Mesenchymal stem cell (in vitro differentiated cells and primary cell): ENCODE results near the gene ELMOD1.

Experiments used
- DNase-seq: peaks from one replicate; pipeline ENCODE4 v3.0.0-alpha.2; 2013
- H2AFZ ChIP-seq: one replicate; pipeline ENCODE4 v1.6.1; 2013; ENCODE audit warnings: low read depth, mild to moderate bottlenecking, control low read depth, inconsistent platforms, low read length, moderate library complexity
- H2AK5ac ChIP-seq: 2 replicates; pipeline ENCODE4 v1.6.1; 2013; ENCODE audit warnings: low read length, moderate library complexity, mild to moderate bottlenecking, inconsistent platforms; ENCODE audit not compliant: severe bottlenecking
- H2BK120ac ChIP-seq: one replicate; pipeline ENCODE4 v1.6.1; 2013; ENCODE audit warnings: low read depth, mild to moderate bottlenecking, inconsistent platforms, low read length, moderate library complexity
- H2BK12ac ChIP-seq, 2 experiments: one replicate each; pipeline ENCODE4 v1.6.1; 2013; ENCODE audit warnings: inconsistent platforms in 2 of 2, low read length in 2 of 2, mild to moderate bottlenecking in 2 of 2, moderate library complexity in 2 of 2, control low read depth in 1 of 2
- H2BK15ac ChIP-seq: one replicate; pipeline ENCODE4 v1.6.1; 2013; ENCODE audit warnings: mild to moderate bottlenecking, low read depth, inconsistent platforms; ENCODE audit not compliant: poor library complexity, severe bottlenecking
- H2BK5ac ChIP-seq: 2 replicates; pipeline ENCODE4 v1.6.1; 2013; ENCODE audit warnings: low read depth, mild to moderate bottlenecking, low read length, control low read depth, inconsistent platforms; ENCODE audit not compliant: poor library complexity, severe bottlenecking
- H3K14ac ChIP-seq, 2 experiments: one replicate each; pipeline ENCODE4 v1.6.1; 2013; ENCODE audit warnings: inconsistent platforms in 2 of 2, low read length in 2 of 2, control low read depth in 1 of 2, mild to moderate bottlenecking in 1 of 2, moderate library complexity in 1 of 2
- H3K18ac ChIP-seq, 2 experiments: one replicate each; pipeline ENCODE4 v1.6.1; 2013; ENCODE audit warnings: inconsistent platforms in 2 of 2, low read length in 2 of 2, control low read depth in 1 of 2, low read depth in 1 of 2, mild to moderate bottlenecking in 1 of 2
- H3K23ac ChIP-seq, 2 experiments: one replicate each; pipeline ENCODE4 v1.6.1; 2013; ENCODE audit warnings: inconsistent platforms in 2 of 2, low read length in 2 of 2, mild to moderate bottlenecking in 2 of 2, moderate library complexity in 2 of 2, control low read depth in 1 of 2
- H3K27ac ChIP-seq: 2 replicates; pipeline ENCODE4 v1.5.1; 2013; ENCODE audit warnings: mild to moderate bottlenecking, moderate library complexity, low read length, control low read depth, inconsistent platforms; ENCODE audit not compliant: poor library complexity, severe bottlenecking
- H3K27me3 ChIP-seq, 2 experiments: 2 replicates each; pipeline versions ENCODE4 v1.6.1 to v1.7.0; 2013; ENCODE audit warnings: low read length in 2 of 2, mild to moderate bottlenecking in 2 of 2, moderate library complexity in 2 of 2, control low read depth in 1 of 2, inconsistent platforms in 1 of 2; ENCODE audit not compliant: control insufficient read depth in 1 of 2, insufficient read depth in 1 of 2
- H3K36me3 ChIP-seq, 2 experiments: 2 replicates each; pipeline versions ENCODE4 v1.6.1 to v1.7.0; 2013; ENCODE audit warnings: low read length in 2 of 2, control low read depth in 1 of 2, inconsistent platforms in 1 of 2, low read depth in 1 of 2, mild to moderate bottlenecking in 1 of 2; ENCODE audit not compliant: insufficient read depth in 2 of 2, control insufficient read depth in 1 of 2
- H3K4ac ChIP-seq, 2 experiments: one replicate each; pipeline ENCODE4 v1.6.1; 2013; ENCODE audit warnings: inconsistent platforms in 2 of 2, low read length in 2 of 2, mild to moderate bottlenecking in 2 of 2, moderate library complexity in 2 of 2, control low read depth in 1 of 2, low read depth in 1 of 2
- H3K4me1 ChIP-seq: 2 replicates; pipeline ENCODE4 v1.6.1; 2013; ENCODE audit warnings: low read depth, low read length, control low read depth; ENCODE audit not compliant: control insufficient read depth, insufficient read depth
- H3K4me2 ChIP-seq: 2 replicates; pipeline ENCODE4 v1.6.1; 2013; ENCODE audit warnings: low read length, mild to moderate bottlenecking, inconsistent platforms; ENCODE audit not compliant: poor library complexity, severe bottlenecking
- H3K4me3 ChIP-seq, 2 experiments: 2 replicates each; pipeline versions ENCODE4 v1.5.1 to v1.7.0; 2013; ENCODE audit warnings: low read length in 2 of 2, mild to moderate bottlenecking in 2 of 2, control low read depth in 1 of 2, low read depth in 1 of 2; ENCODE audit not compliant: insufficient read depth in 1 of 2
- H3K79me1 ChIP-seq: replicated peaks from 2 replicates; pipeline ENCODE4 v1.6.1; 2013; ENCODE audit warnings: mild to moderate bottlenecking, control low read depth, low read length, inconsistent platforms; ENCODE audit not compliant: poor library complexity, severe bottlenecking
- H3K9ac ChIP-seq: 2 replicates; pipeline ENCODE4 v1.7.0; 2013; ENCODE audit warnings: mild to moderate bottlenecking, low read length, moderate library complexity
- H3K9me3 ChIP-seq: 2 replicates; pipeline ENCODE4 v1.7.0; 2013; ENCODE audit warnings: mild to moderate bottlenecking, low read length; ENCODE audit not compliant: control insufficient read depth
- H4K8ac ChIP-seq: one replicate; pipeline ENCODE4 v1.6.1; 2013; ENCODE audit warnings: inconsistent platforms, mild to moderate bottlenecking, low read length, moderate library complexity
- H4K91ac ChIP-seq: one replicate; pipeline ENCODE4 v1.6.1; 2013; ENCODE audit warnings: mild to moderate bottlenecking, low read length, inconsistent platforms
- WGBS: methylation state at CpG from one replicate; pipeline ENCODE4 v1.1.7; 2013; ENCODE audit warnings: mixed read lengths; 5-methylcytosine and 5-hydroxymethylcytosine counted together

The ELMOD1 gene

GRCh38 chr11:107706531-107706930 is 115.6 kb downstream of the ELMOD1 start:
- Histone ChIP-seq H4K91ac (no peak overlapping the region), H3K4me3 (no peak overlapping the region), H2BK5ac (no peak overlapping the region), H3K4me1 (peaks cover 2% of the 10 kb centered on the region), H3K36me3 (no peaks in the 10 kb centered on the region), H3K27me3 (peaks cover 0 to 14% of the 10 kb centered on the region in 2 experiments), H3K9ac (no peak overlapping the region), H3K4me2 (no peak overlapping the region), H3K18ac (no peak overlapping the region), H3K14ac (no peak overlapping the region), H3K27ac (no peak overlapping the region), H2BK12ac (no peak overlapping the region), H2AK5ac (no peak overlapping the region), H3K23ac (no peak overlapping the region), H2AFZ (no peak overlapping the region), H2BK15ac (no peak overlapping the region), H3K4ac (no peak overlapping the region), H2BK120ac (no peak overlapping the region), H3K79me1 (no peaks in the 10 kb centered on the region), H4K8ac (no peak overlapping the region), H3K9me3 (no peaks in the 10 kb centered on the region)
- WGBS = no CpG with 5 or more reads among the region's 2 CpGs
- no peak for DNase-seq

GRCh38 chr11:107707215-107707671 is 116.3 kb downstream of the ELMOD1 start:
- Histone ChIP-seq H2BK15ac (no peak overlapping the region), H3K4ac (no peak overlapping the region), H3K9me3 (no peaks in the 10 kb centered on the region), H4K91ac (no peak overlapping the region), H2BK5ac (no peak overlapping the region), H3K14ac (no peak overlapping the region), H3K27ac (no peak overlapping the region), H2BK120ac (no peak overlapping the region), H3K36me3 (no peaks in the 10 kb centered on the region), H3K27me3 (peaks cover 0 to 17% of the 10 kb centered on the region in 2 experiments), H4K8ac (no peak overlapping the region), H3K18ac (no peak overlapping the region), H3K4me1 (peaks cover 2% of the 10 kb centered on the region), H3K4me3 (no peak overlapping the region), H3K79me1 (no peaks in the 10 kb centered on the region), H2AK5ac (no peak overlapping the region), H3K9ac (no peak overlapping the region), H3K4me2 (no peak overlapping the region), H3K23ac (no peak overlapping the region), H2BK12ac (no peak overlapping the region), H2AFZ (no peak overlapping the region)
- 100% methylated on average over 2 of the region's 3 CpGs for WGBS
- DNase-seq = no peak

GRCh38 chr11:107707807-107708206 is 116.9 kb downstream of the ELMOD1 start:
- H3K18ac ChIP-seq = no peak overlapping the region
- H3K79me1 ChIP-seq = no peaks in the 10 kb centered on the region
- no peak overlapping the region for H4K8ac ChIP-seq
- DNase-seq = no peak
- no peaks in the 10 kb centered on the region for H3K9me3 ChIP-seq
- H4K91ac ChIP-seq = no peak overlapping the region
- no peak overlapping the region for H2AK5ac ChIP-seq
- no peak overlapping the region for H3K4me2 ChIP-seq
- H3K27me3 ChIP-seq = peaks cover 0 to 17% of the 10 kb centered on the region in 2 experiments
- no peaks in the 10 kb centered on the region for H3K36me3 ChIP-seq
- no peak overlapping the region for H3K4me3 ChIP-seq
- no peak overlapping the region for H2BK12ac ChIP-seq
- WGBS = 52% methylated on average over 4 of the region's 4 CpGs
- H2AFZ ChIP-seq = no peak overlapping the region
- H3K14ac ChIP-seq = no peak overlapping the region
- no peak overlapping the region for H2BK15ac ChIP-seq
- H2BK120ac ChIP-seq = no peak overlapping the region
- no peak overlapping the region for H3K9ac ChIP-seq
- H3K23ac ChIP-seq = no peak overlapping the region
- peaks cover 2% of the 10 kb centered on the region for H3K4me1 ChIP-seq
- no peak overlapping the region for H3K4ac ChIP-seq
- no peak overlapping the region for H2BK5ac ChIP-seq
- no peak overlapping the region for H3K27ac ChIP-seq

GRCh38 chr11:107708792-107709191 is 117.8 kb downstream of the ELMOD1 start:
- Histone ChIP-seq H3K14ac (no peak overlapping the region), H3K4me1 (peaks cover 2% of the 10 kb centered on the region), H4K8ac (no peak overlapping the region), H3K79me1 (no peaks in the 10 kb centered on the region), H2AK5ac (no peak overlapping the region), H3K23ac (no peak overlapping the region), H2BK15ac (no peak overlapping the region), H4K91ac (no peak overlapping the region), H3K18ac (no peak overlapping the region), H2BK120ac (no peak overlapping the region), H2BK12ac (no peak overlapping the region), H2AFZ (no peak overlapping the region), H3K9me3 (no peaks in the 10 kb centered on the region), H2BK5ac (no peak overlapping the region), H3K4ac (no peak overlapping the region), H3K9ac (no peak overlapping the region), H3K4me2 (no peak overlapping the region), H3K4me3 (no peak overlapping the region), H3K36me3 (no peaks in the 10 kb centered on the region), H3K27me3 (peaks cover 0 to 17% of the 10 kb centered on the region in 2 experiments), H3K27ac (no peak overlapping the region)
- DNase-seq = no peak
- 92% methylated on average over 3 of the region's 3 CpGs for WGBS
